ENCODE measurements around the gene CFAP157. TPM values are rescaled to one million over a fixed set of nuclear protein-coding genes. Genes with fewer than 3 reads are reported as not detected.

Gene CFAP157
- total RNA-seq, 4 donors from 2014 or later: 0.24 to 0.57 TPM; not detected in 2

- TF ChIP-seq CTCF (IDR thresholded peaks at IDR 0.05) (no peak), EP300 (IDR thresholded peaks at IDR 0.05) (no peak), POLR2AphosphoS5 (IDR thresholded peaks at IDR 0.05) (no peak)
- no peak for DNase-seq (ENCODE audit: low spot score in 2 of 2)
- H3K9me3 ChIP-seq: no peaks in the 10 kb centered on the region
- no peaks in the 10 kb centered on the region for H3K36me3 ChIP-seq
- H3K27me3 ChIP-seq: no peaks in the 10 kb centered on the region
- H3K4me3 ChIP-seq: no peak overlapping the region
- H3K4me1 ChIP-seq: peaks cover 21% of the 10 kb centered on the region
- H3K27ac ChIP-seq: no peak overlapping the region
- WGBS: 45% methylated on average over 17 of the region's 23 CpGs
Measured at GRCh38 chr9:127724012-127724411, 17.2 kb downstream of the CFAP157 start.

- Histone ChIP-seq H3K27me3 (no peaks in the 10 kb centered on the region), H3K27ac (no peak overlapping the region), H3K4me1 (peaks cover 21% of the 10 kb centered on the region), H3K9me3 (no peaks in the 10 kb centered on the region), H3K4me3 (no peak overlapping the region), H3K36me3 (peaks cover 18% of the 10 kb centered on the region)
- no peak for DNase-seq (ENCODE audit: low spot score in 2 of 2)
- TF ChIP-seq CTCF (IDR thresholded peaks at IDR 0.05) (no peak), EP300 (IDR thresholded peaks at IDR 0.05) (no peak), POLR2AphosphoS5 (IDR thresholded peaks at IDR 0.05) (no peak), POLR2A (IDR thresholded peaks at IDR 0.05) (no peak)
- WGBS: 50% methylated on average over 2 of the region's 8 CpGs
Measured at GRCh38 chr9:127726871-127727270, 20.1 kb downstream of the CFAP157 start.

GRCh38 chr9:127728808-127729207, 22.0 kb downstream of the CFAP157 start:
- Histone ChIP-seq H3K27me3 (no peaks in the 10 kb centered on the region), H3K9me3 (no peaks in the 10 kb centered on the region), H3K36me3 (peaks cover 30% of the 10 kb centered on the region), H3K4me1 (peaks cover 15% of the 10 kb centered on the region), H3K4me3 (no peak overlapping the region), H3K27ac (no peak overlapping the region)
- TF ChIP-seq POLR2AphosphoS5 (IDR thresholded peaks at IDR 0.05): no peak
- TF ChIP-seq CTCF (IDR thresholded peaks at IDR 0.05): no peak
- no peak for TF ChIP-seq POLR2A (IDR thresholded peaks at IDR 0.05)
- TF ChIP-seq EP300 (IDR thresholded peaks at IDR 0.05): no peak
- no peak for DNase-seq (ENCODE audit: low spot score in 2 of 2)
- WGBS: 90% methylated on average over 7 of the region's 8 CpGs

GRCh38 chr9:127729522-127730256, 22.9 kb downstream of the CFAP157 start:
- no peaks in the 10 kb centered on the region for H3K9me3 ChIP-seq
- peaks cover 30% of the 10 kb centered on the region for H3K36me3 ChIP-seq
- WGBS: 97% methylated on average over 6 of the region's 18 CpGs
- H3K4me3 ChIP-seq: no peak overlapping the region
- H3K27ac ChIP-seq: no peak overlapping the region
- H3K4me1 ChIP-seq: peaks cover 15% of the 10 kb centered on the region
- TF ChIP-seq CTCF (IDR thresholded peaks at IDR 0.05) (no peak), POLR2A (IDR thresholded peaks at IDR 0.05) (no peak), EP300 (IDR thresholded peaks at IDR 0.05) (no peak), POLR2AphosphoS5 (IDR thresholded peaks at IDR 0.05) (no peak)
- DNase-seq (ENCODE audit: low spot score in 2 of 2): no peak
- no peaks in the 10 kb centered on the region for H3K27me3 ChIP-seq

- no peak overlapping the region for H3K27ac ChIP-seq
- H3K9me3 ChIP-seq: no peaks in the 10 kb centered on the region
- DNase-seq (ENCODE audit: low spot score in 2 of 2): no peak
- H3K4me1 ChIP-seq: peaks cover 12% of the 10 kb centered on the region
- TF ChIP-seq EP300 (IDR thresholded peaks at IDR 0.05): no peak
- no peak for TF ChIP-seq POLR2AphosphoS5 (IDR thresholded peaks at IDR 0.05)
- TF ChIP-seq POLR2A (IDR thresholded peaks at IDR 0.05): no peak
- no peak for TF ChIP-seq CTCF (IDR thresholded peaks at IDR 0.05)
- WGBS: 92% methylated on average over 4 of the region's 9 CpGs
- H3K36me3 ChIP-seq: peaks cover 30% of the 10 kb centered on the region
- no peaks in the 10 kb centered on the region for H3K27me3 ChIP-seq
- no peak overlapping the region for H3K4me3 ChIP-seq
Measured at GRCh38 chr9:127730262-127730661, 23.5 kb downstream of the CFAP157 start.

Data from suprapubic skin (tissue), 4 donors.